GM18861 (cell line): Measurements from ENCODE around the gene CDH12.
"Not testable (repeated sequence)": the region's sequence is repeated elsewhere in the genome, so short reads cannot be mapped to it uniquely, and the experiment has no call there.

Experiments used
- ATAC-seq: cut with Tn5 transposase; IDR thresholded peaks from one replicate; pipeline ENCODE4 v1.9.1; 2021; ENCODE audit not compliant: unreplicated experiment

Gene CDH12

DNA sequence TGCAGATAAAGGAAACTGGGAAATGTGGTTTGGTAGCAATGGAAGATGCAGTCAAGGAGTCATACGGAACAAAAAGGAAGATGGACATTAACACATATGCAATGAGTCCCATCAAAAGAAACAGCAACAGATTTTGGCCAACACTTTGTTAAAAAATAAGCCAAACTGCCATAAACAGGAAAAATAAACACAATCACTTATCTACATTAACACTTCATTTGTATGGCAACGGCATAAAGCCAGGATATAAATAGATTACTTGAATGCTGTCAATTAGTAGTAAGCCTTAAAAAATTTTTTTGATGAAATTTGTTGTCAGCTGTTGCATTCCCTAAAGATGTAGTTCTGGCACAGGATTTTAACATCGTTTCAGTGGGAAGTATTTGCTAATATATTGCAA lies 190.8 kb downstream of the CDH12 start:
- ATAC-seq = no peak

DNA sequence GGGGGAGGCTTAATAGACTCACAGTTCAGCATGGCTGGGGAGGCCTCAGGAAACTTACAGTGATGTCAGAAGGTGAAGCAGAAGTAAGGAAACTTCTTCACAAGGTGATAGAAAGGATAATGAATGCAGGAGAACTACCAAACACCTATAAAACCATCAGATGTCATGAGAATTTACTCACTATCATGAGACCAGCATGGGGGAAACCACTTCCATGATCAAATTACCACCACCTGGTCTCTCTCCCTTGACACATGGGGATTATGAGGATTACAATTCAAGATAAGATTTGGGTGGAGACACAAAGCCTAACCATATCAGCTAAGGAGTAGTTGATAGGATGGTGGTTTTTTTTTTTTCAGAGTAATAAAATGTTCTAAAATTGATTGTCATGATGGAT lies 201.8 kb downstream of the CDH12 start:
- no peak for ATAC-seq

DNA sequence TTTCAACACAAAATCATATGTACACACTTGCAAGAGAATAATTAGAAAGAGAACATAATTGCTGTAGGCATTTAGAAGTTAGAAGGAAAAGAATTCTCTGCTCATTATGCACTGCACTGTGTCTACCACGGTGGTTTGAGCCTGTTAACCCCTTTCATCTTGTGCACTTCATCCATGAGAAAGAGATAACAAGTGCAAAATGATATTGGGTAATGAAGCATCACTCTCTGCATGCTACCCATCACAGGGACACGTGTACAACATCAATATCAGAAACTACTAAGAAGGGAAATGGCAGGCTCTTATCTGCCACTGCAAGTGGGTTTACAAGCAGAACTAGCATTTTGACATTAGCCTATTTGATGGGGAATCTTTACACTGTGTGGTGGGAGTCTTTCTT lies 202.6 kb downstream of the CDH12 start:
- no peak for ATAC-seq

DNA sequence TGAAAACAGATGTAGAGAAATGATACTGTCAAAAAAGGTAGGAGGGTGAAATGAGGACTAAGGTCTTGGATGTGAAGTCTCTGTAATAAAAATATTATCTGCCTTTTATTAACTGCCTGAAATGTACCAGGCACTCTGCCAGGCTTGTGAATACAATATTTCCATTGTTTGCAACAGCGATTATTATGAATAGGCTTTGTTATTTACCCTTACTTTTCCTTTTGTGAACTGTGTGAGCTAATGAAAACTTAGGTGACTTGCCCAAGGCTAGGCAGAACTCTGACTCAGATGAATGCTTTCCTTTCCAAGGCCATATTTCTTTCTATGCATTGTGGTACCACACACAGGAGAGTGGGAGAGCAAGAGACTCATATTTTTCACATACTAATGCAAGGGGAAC lies 204.1 kb downstream of the CDH12 start:
- no peak for ATAC-seq

DNA sequence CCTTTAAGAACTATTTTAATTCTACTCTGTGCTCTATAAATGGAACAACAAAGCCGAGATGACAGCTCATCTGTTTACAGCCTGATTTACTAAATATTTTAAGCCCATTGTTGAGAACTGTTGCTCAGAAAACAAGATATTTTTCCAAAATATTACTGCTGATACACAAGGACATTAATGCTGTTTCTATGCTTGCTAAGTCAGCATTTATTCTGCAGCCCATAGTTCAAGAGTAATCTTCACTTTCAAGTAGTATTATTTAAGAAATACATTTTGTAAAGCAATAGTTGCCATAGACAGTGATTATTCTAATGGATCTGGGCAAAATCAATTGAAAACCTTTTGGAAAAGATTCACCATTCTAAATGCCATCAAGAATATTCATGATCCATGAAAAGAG lies 208.3 kb downstream of the CDH12 start:
- ATAC-seq = no peak

DNA sequence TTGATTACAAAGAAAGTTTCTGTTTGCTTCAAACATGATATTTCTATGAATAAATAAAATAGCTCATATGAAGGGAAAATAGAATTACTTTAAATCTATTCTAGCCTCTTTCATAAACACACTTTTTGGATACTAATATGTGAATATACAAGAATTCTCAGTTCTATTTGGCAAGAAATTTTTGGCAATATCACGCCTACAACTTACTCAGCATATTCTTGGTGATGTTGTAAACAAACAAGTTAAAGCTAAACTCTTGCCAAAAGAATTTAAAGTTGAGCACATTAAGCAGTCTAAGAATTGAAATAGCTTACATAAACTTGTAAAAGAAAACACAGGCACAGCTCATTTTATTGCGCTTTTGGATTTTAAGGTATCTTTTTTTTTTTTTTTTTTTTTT lies 209.8 kb downstream of the CDH12 start:
- ATAC-seq = no peak

DNA sequence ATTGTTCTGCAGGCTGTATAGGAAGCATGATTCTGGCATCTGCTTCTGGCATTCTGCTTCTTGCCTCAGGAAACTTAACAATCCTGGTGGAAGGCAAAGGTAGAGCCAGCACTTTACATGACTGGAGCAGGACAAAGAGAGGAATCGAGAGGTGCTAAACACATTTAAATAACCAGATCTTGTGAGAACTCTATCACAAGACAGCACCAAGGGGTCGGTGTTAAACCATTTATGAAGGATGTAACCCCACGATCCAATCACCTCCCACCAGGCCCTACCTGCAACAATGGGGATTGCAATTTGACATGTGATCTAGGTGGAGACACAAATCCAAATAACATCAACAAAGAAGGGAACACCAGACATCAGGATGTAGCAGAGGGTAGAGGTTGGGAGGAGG lies 221.5 kb downstream of the CDH12 start:
- ATAC-seq = no peak

DNA sequence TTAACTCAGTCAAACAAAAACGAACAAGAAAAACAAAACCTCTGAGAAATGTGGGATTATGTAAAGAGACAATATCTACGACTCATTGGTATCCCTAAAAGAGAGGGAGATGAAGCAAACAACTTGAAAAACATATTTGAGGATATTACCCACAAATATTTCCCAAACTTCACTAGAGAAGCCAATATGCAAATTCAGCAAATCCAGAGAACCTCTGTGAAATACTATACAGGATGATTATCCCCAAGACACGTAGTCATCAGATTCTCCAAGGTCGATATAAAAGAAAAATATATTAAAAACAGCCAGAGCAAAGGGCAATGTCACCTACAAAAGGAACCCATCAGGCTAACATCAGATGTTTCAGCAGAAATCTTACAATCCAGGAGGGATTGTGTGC lies 226.1 kb downstream of the CDH12 start:
- no peak for ATAC-seq

DNA sequence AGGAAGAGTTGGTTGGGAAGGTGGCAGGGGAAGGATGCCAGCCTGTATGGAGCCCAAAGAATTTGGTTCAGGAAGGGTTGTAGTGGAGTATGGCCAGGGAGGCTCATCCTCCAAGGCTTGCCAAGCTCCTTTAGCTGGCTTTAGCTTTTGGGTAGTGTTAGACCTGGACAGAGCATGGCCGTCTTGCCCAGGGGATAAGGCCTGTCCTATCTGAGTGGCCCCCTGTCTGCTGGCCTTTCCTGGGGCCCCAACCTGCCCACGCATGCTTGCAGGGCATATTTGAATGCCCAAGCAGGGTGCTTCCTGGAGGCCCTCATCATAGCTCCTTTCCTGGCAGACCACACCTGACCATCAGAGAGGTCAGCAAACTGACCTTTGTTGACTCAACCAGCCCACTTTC lies 227.7 kb downstream of the CDH12 start:
- no peak for ATAC-seq

DNA sequence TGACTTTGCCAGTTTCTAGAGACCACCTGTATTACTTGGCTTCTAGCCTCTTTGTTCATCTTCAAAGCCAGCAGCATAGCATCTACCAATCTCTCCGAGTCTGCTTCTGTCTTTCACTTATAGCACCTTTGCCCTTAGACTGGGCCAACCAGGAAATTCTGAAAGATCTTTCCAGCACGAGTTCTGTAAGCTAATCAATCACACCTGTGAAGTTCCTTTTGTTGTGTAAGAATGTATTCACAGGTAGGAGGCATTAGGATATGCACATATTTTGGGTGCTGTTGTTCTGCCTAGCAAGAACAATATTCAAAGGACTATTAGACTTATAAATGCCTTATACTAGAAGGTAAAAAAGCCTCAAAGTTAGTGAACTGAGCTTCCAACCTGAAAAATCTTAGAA lies 232.1 kb downstream of the CDH12 start:
- ATAC-seq = no peak

DNA sequence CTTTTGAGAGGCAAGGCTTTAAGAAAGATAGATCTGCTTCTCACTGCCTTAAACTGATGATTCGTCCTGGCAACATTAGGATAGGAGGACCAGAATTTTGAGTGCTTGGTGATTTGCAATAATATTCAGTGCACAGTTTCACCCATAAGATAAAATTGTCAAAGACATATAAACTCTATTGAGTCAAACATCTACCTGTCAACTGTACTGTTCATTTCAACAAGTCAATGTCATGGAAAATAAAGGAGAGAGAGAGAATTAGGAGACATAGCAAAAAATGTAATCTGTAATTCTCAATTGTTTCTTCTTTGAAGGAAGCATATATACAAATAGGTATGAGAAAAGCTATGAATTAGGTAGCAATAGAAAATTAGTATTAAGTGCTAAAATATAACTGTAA lies 237.2 kb downstream of the CDH12 start:
- no peak for ATAC-seq

DNA sequence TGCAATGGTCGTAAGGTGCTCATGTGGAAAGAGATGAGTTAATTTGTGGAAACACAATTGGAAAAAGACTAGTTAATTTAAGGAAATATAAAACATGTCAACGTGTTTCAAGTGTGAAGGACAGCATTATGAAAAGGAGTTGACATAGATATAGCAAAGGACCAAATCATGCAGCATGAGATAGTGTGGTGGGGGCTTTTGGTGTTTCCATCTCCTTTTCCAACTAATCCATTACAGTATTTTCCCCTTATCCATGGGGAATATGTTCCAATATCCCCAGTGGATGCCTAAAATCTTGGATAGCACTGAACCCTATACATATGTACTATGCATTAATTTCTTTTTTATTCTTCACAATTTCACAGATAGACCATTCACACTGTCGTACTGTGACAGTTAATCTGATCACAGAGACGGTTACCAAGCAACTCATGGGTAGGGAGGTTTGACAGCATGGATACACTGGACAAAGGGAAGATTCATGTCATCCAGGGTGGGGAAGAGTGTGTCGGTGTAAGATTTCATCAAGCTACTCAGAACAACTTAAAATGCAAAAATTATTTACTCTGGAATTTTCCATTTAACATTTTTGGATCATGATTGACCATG lies 238.6 kb downstream of the CDH12 start:
- no peak for ATAC-seq

DNA sequence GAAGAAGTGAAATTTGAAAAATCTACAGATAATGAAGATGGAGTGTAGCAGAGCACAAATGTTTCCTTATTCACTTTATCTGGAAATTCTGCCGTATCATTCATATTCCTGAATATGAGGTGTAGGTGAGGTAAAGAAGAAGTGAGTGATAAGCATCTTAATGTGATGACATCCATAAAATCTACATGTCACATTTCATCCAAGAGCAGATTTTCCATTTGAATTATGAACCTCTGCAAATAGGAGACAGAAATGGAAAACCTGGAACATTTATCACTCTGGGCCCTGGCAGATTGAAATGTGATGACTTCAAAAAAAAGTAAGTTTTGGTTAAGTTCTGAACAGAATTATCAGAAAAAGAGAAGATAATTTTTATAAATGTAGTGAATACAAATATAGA lies 240.2 kb downstream of the CDH12 start:
- ATAC-seq = no peak

DNA sequence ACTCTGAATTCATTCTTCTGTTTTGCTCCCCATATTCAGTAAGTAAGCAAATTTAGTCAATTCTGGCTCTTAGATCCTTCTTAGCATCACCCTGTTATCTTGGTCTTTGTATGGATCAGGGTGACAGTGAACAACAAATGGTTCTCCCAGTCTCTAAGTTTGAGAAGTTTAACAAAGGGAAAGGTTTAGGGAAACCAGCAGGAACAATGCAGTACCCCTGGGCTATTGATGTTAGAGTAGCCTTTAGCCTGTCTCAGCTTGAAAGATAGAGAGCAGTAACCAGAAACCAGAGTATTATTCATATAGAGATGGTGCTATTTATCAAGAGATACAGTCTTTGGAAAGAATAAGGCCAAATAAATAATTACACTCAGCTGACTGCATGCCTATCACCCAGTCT lies 241.8 kb downstream of the CDH12 start:
- no peak for ATAC-seq

DNA sequence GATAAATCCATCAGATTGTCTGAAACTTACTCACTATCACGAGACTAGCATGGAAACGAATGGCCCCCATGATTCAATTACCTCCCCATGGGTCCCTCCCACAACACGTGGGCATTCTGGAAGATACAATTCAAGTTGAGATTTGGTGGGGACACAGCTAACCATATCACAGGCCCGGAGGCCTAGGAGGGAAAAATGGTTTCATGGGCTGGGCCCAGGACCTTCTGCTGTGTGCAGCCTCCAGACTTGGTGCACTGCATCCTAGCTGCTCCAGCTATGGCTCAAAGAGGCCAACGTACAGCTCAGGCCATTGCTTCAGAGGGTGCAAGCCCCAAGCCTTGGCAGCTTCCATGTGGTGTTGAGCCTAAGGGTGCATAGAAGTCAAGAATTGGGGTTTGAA lies 245.6 kb downstream of the CDH12 start:
- ATAC-seq = not testable (repeated sequence)

DNA sequence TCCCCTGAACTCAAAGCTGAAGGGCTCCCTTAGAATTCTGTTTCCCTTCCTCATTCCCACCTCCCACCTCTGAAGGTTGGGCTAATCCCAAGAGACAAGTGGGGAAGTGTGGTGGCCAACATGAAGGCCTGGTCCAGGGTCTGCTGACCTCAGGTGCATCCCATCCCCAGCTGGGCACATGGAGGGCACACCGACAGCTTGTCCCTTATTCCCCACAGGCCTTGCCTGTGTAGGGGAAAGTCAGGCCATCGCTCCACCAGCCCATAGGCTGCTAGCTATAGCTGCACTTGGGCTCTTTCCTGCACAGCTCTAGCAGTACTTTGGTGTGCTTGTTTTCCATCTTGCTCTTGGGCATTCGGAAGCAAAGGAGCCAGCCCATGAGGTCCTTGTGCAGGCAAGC lies 247.7 kb downstream of the CDH12 start:
- ATAC-seq = no peak

DNA sequence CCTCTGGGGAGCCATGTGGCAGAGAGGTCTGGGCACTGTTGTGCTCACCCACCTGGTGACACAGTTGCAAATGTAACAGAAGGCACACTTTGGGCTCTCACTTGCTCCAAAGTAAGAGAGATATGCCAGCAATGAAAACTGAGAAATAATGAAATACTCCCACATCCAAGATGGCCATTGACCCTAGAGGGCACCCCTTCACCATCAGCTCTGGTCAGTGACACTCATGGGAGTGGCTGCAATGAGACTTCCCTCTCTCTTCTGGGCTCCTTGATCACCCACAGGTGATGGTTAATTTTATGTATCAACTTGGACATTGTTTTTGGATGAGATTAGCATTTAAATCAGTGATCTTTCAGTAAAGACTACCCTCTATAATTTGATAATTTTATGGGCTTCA lies 248.4 kb downstream of the CDH12 start:
- ATAC-seq = no peak

DNA sequence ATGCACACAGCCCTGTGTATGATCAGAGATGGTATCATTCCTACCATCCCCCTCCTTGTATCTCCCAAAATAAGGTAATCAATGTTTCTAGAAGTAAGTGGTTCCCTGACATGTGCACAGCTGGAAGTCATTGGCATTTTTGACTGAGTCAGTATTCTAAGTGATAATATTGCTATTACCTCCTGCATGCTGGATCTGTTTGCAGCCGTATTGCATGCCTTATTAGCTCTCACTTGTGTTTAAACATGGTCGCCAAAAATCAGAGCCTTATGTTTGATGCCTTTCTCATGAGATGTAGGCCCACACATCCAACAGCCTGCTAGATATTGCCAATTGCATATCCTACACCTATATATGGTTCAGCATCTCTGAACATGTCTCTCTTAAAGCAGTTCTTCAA lies 254.3 kb downstream of the CDH12 start:
- no peak for ATAC-seq

DNA sequence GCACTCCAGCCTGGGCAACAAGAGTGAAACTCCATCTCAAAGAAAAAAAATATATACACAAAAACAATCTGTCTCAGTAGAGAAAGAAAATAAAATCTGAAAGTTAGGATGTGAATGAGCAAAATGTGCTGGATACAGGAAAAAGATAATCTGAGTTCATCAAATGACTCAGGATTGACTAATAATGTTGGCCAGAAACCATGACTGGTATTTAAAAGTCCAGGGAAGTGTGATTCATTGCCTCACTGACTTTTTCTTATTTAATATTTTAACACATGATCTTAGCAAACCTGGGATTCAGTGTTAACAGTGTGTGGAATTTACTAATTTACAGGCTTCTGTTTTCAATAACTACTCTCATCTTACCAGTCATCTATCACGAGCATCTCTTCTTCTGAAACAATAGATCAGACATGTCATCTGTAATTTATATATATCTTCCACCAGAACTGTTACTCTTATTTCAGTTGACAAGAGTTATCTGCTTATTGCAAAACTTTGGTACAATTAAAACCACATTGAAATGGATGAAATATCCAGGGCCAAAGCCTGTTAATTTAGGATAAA lies 256.7 kb downstream of the CDH12 start:
- no peak for ATAC-seq

DNA sequence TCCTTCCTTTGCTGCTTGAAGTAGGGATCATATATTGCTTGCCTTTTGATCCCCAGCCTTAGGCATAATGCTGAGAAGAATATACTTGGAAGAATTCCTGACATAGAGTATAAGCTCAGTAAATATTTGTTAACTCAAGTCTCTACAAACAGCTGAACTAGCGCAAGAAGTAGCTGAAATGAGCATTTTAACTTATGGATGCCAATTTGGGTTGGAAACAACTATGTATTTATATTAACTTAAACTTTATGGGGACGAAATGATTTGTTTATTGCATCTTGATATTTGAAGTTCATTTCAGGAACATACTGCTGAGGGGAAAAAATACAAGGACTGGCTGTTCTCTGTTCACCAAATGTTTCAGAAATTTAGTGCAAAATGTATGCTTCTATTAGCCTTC lies 258.7 kb downstream of the CDH12 start:
- ATAC-seq = no peak

DNA sequence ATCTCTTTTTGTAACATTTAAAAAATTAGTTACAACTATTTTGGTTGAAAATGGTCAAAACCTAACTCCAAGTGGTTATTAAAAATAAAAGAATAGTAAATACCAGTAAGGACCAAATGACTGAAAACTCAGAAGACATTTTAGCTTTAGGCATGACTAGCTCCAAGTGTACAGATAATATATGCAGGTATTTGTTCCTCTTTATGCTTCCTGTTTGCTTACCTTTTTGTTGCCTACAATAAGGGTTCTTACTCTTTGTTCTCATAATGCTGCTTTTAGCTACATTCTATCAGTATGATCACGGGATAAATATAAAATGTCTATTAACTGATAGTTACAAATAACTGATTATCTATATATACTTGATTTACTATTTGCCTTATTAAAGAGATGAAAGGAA lies 259.6 kb downstream of the CDH12 start:
- no peak for ATAC-seq

DNA sequence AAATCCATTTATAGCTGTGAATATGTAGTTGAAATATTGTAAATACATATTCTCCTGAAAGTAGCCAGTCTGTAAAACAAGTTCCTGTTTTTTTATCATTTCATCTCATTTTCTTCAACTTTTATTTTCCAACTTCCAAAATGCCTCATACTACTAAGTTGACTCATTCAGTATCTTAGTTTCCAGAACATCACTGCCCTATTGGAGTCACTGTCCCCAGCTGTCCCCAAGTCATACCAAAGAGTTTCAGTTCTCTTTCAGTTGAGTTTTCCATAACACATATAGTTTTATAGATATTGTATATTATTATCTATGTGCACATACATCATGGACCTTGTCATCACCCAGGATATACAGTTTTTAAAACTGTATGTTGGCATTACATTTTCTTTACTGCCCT lies 261.7 kb downstream of the CDH12 start:
- ATAC-seq = no peak

DNA sequence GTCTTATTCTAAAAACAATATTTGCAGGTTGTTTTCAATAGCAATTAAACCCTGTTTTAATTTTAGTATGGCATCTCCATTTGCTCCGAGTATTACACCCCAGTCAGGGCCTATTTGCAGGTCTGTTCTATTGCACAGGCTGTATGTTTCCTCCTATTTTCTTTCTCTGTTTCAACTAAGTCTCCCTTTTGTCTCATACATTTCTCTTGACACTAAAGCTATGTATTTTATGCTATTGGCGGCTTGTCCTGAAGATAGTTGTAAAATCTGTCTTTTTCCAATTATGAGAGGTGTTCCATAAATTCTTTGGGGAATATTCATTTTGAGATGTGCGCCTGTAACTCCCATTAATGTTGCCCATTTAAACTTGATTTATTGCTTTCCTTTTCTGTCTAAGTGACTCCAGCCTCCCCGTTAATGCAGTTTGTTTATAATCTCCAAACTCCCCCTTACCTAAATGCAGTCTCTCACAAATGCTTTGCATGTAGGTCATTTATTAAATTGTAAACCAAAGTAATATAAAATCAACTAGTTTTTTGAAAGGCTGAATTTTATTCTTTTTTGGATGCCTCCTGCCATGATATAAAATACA lies 262.4 kb downstream of the CDH12 start:
- ATAC-seq = no peak
